Panc1 (cell line): ENCODE data around the gene OSER1.

Experiments
- POLR2AphosphoS5 ChIP-seq: IDR thresholded peaks from 2 replicates; pipeline ENCODE4 v1.6.1; 2012; ENCODE audit warnings: mild to moderate bottlenecking, low read depth, low read length, moderate library complexity
- TF ChIP-seq, protein P1 (sequence below): fragments of 450-650 bp; IDR thresholded peaks from 2 replicates; pipeline ENCODE4 v1.5.1; 2017; ENCODE audit warnings: mild to moderate bottlenecking

DNA sequence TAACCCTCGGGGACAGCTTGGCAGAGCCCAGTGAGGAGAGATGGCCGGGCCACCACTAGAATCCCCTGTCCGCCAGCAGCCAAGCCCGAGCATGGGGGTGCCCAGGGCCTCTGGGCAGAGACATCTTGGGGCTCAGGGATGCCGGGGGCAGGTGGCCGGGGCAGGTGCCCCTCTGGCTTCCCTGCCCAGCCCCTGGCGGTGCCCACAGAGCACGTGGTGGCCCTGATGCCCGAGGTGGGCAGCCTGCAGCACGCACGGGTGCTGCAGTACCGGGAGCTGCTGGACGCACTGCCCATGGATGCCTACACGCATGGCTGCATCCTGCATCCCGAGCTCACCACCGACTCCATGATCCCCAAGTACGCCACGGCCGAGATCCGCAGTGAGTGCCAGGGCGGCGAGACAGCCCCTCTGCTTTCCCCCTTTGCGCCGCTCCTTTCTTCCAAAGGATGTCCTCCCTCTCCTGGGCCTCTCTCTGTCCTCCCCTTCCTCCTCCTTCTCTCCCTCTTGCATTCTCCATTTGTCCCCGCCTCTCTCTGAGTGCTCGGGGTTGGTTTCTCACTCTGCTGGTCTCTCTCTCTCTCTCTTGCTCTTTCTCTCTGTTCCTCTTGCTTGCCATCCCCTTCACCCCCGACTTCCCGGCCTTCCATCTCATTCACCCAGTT lies 47.8 kb upstream of the OSER1 start:
- TF ChIP-seq, protein P1, sequence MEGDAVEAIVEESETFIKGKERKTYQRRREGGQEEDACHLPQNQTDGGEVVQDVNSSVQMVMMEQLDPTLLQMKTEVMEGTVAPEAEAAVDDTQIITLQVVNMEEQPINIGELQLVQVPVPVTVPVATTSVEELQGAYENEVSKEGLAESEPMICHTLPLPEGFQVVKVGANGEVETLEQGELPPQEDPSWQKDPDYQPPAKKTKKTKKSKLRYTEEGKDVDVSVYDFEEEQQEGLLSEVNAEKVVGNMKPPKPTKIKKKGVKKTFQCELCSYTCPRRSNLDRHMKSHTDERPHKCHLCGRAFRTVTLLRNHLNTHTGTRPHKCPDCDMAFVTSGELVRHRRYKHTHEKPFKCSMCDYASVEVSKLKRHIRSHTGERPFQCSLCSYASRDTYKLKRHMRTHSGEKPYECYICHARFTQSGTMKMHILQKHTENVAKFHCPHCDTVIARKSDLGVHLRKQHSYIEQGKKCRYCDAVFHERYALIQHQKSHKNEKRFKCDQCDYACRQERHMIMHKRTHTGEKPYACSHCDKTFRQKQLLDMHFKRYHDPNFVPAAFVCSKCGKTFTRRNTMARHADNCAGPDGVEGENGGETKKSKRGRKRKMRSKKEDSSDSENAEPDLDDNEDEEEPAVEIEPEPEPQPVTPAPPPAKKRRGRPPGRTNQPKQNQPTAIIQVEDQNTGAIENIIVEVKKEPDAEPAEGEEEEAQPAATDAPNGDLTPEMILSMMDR = no peak
- TF ChIP-seq POLR2AphosphoS5 = no peak
